Stimulated activated CD4-positive, alpha-beta T cell treated with anti-CD3 and anti-CD28 coated beads, Interleukin-4, amount 100 ng/mL, for 1 hour (primary cell): Measurements from ENCODE around the gene NNMT.

Experiments
- DNase-seq: peaks from one replicate; pipeline ENCODE4 v3.0.0-alpha.2; 2020

The NNMT gene

GRCh38 chr11:114263513-114264170 is 32.6 kb upstream of the NNMT start:
- no peak for DNase-seq

DNA sequence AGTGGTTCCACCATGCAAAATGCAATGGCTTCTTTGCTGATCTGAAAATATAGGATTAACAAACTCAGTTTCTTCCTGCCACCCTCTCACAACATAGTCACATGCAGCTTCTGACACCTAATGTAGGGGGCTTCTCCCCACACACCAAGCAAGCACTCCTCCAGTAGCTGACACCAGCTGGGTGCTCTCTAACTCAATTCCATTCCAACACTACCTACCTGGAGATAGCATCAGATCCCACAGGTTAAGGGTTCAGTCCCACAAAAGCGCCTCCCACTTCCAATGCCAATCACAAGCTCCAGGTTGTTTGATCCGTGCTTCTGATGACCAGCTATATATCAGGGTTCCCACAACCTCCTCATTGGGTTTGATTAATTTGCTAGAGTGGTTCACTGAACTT is 31.8 kb upstream of the NNMT start:
- DNase-seq, result no peak

GRCh38 chr11:114265122-114265878 is 30.9 kb upstream of the NNMT start:
- DNase-seq, result no peak

DNA sequence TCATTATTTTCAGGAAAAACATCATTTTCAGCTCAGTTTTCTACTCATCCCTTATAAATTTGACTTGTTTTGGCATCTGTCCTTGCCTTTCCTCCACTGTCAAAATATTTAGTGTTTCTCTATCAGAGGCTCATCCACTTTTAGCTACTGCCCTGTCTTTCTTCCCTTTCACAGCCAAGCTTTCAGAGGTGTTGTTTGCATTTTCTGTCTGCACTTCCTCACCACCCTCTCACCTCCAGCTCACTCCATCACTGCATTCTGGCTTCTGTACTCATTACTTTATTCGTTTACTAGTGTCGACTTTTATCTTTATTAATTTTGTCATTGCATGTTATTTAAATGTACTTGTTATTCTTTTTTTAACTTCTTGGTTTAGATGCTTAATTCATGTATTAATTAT is 26.7 kb upstream of the NNMT start:
- DNase-seq, result no peak

GRCh38 chr11:114270531-114271270 is 25.5 kb upstream of the NNMT start:
- DNase-seq, result no peak

DNA sequence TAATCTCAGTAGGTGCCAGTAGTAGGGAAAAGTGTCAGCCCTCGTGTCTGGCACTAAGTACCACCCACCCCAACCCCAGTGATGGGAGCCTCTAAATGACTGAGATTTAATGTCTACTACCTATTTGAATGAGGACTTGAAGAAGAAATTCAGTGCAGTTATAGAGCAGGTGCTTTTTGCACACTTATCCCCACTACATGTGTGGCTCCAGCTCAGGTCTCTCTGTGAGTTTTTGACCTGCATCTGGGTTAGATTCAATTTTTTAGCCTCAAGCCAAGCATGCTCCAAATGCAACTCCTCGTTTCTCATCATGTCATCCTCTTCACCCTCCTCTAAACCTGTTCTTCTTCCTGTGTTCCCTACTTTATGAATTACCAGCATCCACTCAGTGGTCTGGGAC is 24.9 kb upstream of the NNMT start:
- no peak for DNase-seq

- DNase-seq, result no peak
These were observed 23.9 kb upstream of the NNMT start for GRCh38 chr11:114272311-114272710.

GRCh38 chr11:114273071-114273470 is 23.1 kb upstream of the NNMT start:
- DNase-seq, result no peak

GRCh38 chr11:114273890-114274635 is 22.1 kb upstream of the NNMT start:
- no peak for DNase-seq

DNA sequence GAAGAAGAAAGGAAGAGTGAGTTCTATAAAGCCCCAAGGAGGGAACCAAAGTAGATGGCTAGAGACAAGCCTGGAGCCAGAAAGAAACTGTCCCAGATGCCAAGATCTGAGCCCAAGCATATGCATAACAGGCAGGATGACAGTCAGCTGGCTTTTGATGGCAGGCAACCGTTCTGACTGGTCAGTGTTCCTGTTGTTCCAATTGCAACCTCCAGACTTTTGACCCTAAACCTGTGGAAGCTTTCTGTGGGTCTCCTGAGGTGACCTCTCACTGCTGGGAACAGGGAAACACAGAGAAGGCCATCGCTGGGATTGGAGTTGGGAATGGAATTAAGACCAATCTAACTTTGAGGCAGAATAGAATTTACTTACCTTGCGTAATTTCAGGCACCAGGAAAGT is 21.6 kb upstream of the NNMT start:
- no peak for DNase-seq

DNA sequence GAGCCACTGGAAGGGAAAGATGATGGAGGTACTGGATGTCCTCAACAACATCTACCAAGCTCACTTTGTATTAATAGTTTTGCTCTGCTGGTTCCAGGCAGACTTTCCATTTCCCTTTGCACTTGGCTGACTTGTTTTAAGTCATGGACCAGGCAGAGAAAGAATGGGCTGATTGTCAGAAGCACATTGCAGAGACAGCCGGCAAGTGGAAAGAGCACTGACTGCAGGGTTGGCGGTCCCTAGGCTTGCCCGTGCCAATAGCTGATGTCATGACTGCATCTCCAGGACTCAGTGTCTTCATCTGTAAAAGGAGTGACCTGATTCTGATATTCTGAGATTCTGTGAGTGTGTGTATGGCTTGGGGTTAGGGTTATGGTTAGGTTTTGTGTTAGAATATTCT is 20.9 kb upstream of the NNMT start:
- no peak for DNase-seq

GRCh38 chr11:114276077-114276476 is 20.1 kb upstream of the NNMT start:
- DNase-seq, result no peak

GRCh38 chr11:114277637-114278341 is 18.4 kb upstream of the NNMT start:
- no peak for DNase-seq

GRCh38 chr11:114278342-114279065 is 17.7 kb upstream of the NNMT start:
- no peak for DNase-seq

DNA sequence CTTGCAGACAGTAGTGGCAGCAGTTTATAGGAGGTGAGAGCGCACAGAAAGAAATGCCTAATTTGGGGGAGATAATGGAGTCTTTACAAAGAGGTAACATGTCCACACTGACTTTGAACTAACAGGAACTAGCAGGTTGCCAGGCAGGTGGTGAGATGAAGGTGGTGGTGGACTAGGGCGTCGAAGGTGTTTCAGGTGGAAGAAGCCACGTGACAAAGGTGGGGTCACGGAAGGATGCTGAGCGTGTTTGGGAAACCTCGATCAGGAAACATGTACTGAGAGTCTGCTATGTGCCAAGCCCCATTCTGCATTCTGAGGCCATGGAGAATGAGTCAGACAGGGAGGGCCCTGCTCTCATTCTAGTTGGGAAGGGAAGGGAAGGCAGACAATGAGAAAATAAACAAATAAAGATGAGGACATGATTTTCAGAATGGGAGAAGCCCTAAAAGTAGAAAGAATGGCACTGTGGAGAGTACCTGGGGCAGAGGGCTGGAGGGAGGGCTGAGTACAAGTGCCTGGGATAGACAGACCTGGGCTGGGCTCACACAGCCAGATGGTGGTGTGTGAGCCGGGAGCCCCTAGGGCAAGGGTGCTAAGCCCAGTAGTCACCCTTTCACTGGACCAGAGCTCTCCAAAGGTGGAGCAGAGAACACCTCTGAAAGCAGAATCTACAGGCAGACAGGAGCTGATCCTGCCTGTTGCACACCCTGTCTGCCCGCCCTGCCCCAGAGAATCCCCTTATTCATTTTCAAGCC is 16.2 kb upstream of the NNMT start:
- DNase-seq, result no peak

- no peak for DNase-seq
These were observed 15.5 kb upstream of the NNMT start for GRCh38 chr11:114280696-114281095.

- DNase-seq, result no peak
These were observed 14.7 kb upstream of the NNMT start for GRCh38 chr11:114281388-114281956.

DNA sequence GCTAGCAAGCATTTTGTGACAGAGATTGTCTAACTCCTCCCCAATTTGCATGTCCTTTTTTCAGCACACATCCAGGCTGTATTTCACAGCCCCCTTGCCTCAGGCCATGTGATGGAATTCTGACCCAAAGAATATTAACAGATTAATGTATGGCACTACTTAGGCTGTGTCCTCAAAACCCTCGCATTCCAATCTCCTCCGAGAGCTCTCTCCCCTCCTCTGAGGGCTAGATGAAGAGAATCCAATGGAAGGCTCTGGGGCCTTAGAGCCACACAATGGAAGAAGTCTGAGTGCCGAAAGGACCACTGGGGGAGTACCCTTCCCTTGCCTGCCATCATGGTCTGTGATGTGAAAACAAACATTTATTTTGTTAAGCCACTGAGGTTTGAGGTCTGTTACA is 13.7 kb upstream of the NNMT start:
- DNase-seq, result no peak

DNA sequence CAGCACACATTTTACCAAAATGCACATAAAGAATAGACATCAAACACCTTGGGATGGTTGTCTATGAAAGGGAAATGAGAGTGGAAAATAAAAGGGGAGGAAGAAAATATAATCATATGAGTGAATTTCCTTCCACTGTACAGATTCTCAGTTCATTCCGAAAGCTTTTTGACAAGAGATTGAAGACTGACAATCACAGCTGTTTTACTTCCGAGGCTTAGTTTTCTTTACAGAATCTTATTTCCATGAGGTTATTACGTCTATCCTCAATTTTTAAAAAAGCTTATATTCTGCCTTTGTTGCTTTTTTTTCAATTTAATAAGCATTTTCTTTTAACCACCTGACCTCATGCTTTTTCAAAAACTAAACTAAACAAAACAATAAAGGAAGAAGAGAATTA is 12.8 kb upstream of the NNMT start:
- no peak for DNase-seq

GRCh38 chr11:114284021-114284420 is 12.2 kb upstream of the NNMT start:
- DNase-seq, result no peak

- no peak for DNase-seq
These were observed 11.3 kb upstream of the NNMT start for GRCh38 chr11:114284914-114285313.
